Lung (tissue), 12 donors: ENCODE results near the gene CARD18. TPM values are rescaled to one million over a fixed set of nuclear protein-coding genes. Genes with fewer than 3 reads are reported as not detected.

Source experiments
- ATAC-seq: fragments of 200-7000 bp; cut with Tn5 transposase; one replicate; pipeline ENCODE4 v1.9.1; 2020; ENCODE audit warnings: moderate number of reproducible peaks; ENCODE audit not compliant: insufficient read depth, low FRiP score
- DNase-seq, 3 donors: peaks; one replicate each; pipeline ENCODE4 v3.0.0-alpha.2; 2013 to 2017
- H3K27ac ChIP-seq, 2 donors: one replicate each; pipeline ENCODE4 v1.5.1; 2013; ENCODE audit warnings: mild to moderate bottlenecking in 2 of 2, moderate library complexity in 2 of 2, control low read depth in 1 of 2, inconsistent platforms in 1 of 2, low read depth in 1 of 2, low read length in 1 of 2
- H3K27me3 ChIP-seq, 3 donors: one replicate each; pipeline ENCODE4 v1.5.1; 2013; ENCODE audit warnings: low read length in 2 of 3; ENCODE audit not compliant: control insufficient read depth in 3 of 3, insufficient read depth in 3 of 3
- H3K36me3 ChIP-seq, 4 donors: one replicate each; pipeline ENCODE4 v1.5.1; 2013; ENCODE audit warnings: low read length in 4 of 4, mild to moderate bottlenecking in 1 of 4, moderate library complexity in 1 of 4; ENCODE audit not compliant: control insufficient read depth in 4 of 4, insufficient read depth in 4 of 4
- H3K4me1 ChIP-seq, 5 donors: one replicate each; pipeline ENCODE4 v1.5.1; 2013; ENCODE audit warnings: low read length in 5 of 5, mild to moderate bottlenecking in 2 of 5, moderate library complexity in 1 of 5; ENCODE audit not compliant: control insufficient read depth in 5 of 5, insufficient read depth in 5 of 5
- H3K4me3 ChIP-seq: one replicate; pipeline ENCODE4 v1.5.1; 2013; ENCODE audit warnings: mild to moderate bottlenecking, control low read depth, moderate library complexity
- H3K9ac ChIP-seq, 2 donors: one replicate each; pipeline ENCODE4 v1.5.1; 2013; ENCODE audit warnings: low read length in 2 of 2, control low read depth in 1 of 2; ENCODE audit not compliant: insufficient read depth in 1 of 2
- H3K9me3 ChIP-seq, 4 donors: one replicate each; pipeline ENCODE4 v1.5.1; 2013; ENCODE audit warnings: low read length in 3 of 4, mild to moderate bottlenecking in 1 of 4, moderate library complexity in 1 of 4; ENCODE audit not compliant: control insufficient read depth in 4 of 4, insufficient read depth in 3 of 4
- CTCF ChIP-seq: IDR thresholded peaks from 2 replicates; pipeline ENCODE4 v1.5.1; 2012; ENCODE audit warnings: mild to moderate bottlenecking; ENCODE audit errors: control extremely low read depth, extremely low read depth
- WGBS, 2 donors: extraction: QIAGEN DNeasy Blood & Tissue Kit; methylation state at CpG; one replicate each; pipeline ENCODE4 v1.1.7; 2013; 5-methylcytosine and 5-hydroxymethylcytosine counted together
- polyA plus RNA-seq, 2 donors: library from polyadenylated mRNA; stranded (reverse); fragments of 200-250 nt; gene quantifications; one replicate each; pipeline ENCODE4 v1.2.1, GENCODE V29; 2013
- total RNA-seq, 2 donors: library from RNA; depleted of rRNA in 1 of 2; stranded (reverse); fragments of >200 nt in 1 of 2; gene quantifications; one replicate each; pipeline ENCODE4 v1.2.1, GENCODE V29; 2014 to 2021
- donor health status: control.
- donor health status: control.
- donor health status: Bipolar disorder and iron deficiency.
- donor health status: healthy.
- donor health status: DM: yes; HTN: yes; CAD: no.

Gene CARD18
- total and polyA plus RNA-seq, 4 donors: not detected

- Histone ChIP-seq H3K4me3 (no peak overlapping the region), H3K27me3 (no peaks in the 10 kb centered on the region), H3K9me3 (no peaks in the 10 kb centered on the region), H3K9ac (no peak overlapping the region), H3K27ac (no peak overlapping the region), H3K36me3 (no peaks in the 10 kb centered on the region), H3K4me1 (no peaks in the 10 kb centered on the region)
- 90 to 97% methylated on average over 12 to 13 of the region's 13 CpGs for WGBS, 2 donors
- TF ChIP-seq CTCF: no peak
- ATAC-seq: no peak
- no peak for DNase-seq
These were observed 28.2 kb downstream of the CARD18 start for GRCh38 chr11:105111145-105111944.

- no peak for TF ChIP-seq CTCF
- no peaks in the 10 kb centered on the region for H3K4me1 ChIP-seq
- no peak for DNase-seq
- no peaks in the 10 kb centered on the region for H3K27me3 ChIP-seq
- H3K36me3 ChIP-seq: no peaks in the 10 kb centered on the region
- no peak overlapping the region for H3K4me3 ChIP-seq
- H3K9me3 ChIP-seq: peaks cover 0 to 2% (median 0%) of the 10 kb centered on the region in 4 donors
- no peak for ATAC-seq
- 42 to 52% methylated on average over 2 of the region's 2 CpGs for WGBS, 2 donors
- no peak overlapping the region for H3K9ac ChIP-seq
- H3K27ac ChIP-seq: no peak overlapping the region
These were observed 28.9 kb downstream of the CARD18 start for GRCh38 chr11:105110688-105111030.

- no peaks in the 10 kb centered on the region for H3K4me1 ChIP-seq
- 26 to 29% methylated on average over 8 of the region's 8 CpGs for WGBS, 2 donors
- peak overlapping the region in 1 of 2 donors; percentile 21 for H3K27ac ChIP-seq
- no peak for ATAC-seq
- H3K4me3 ChIP-seq: no peak overlapping the region
- peak in 2 of 3 donors; percentile 25 to 60 for DNase-seq
- no peaks in the 10 kb centered on the region for H3K36me3 ChIP-seq
- no peaks in the 10 kb centered on the region for H3K27me3 ChIP-seq
- H3K9me3 ChIP-seq: peaks cover 0 to 2% (median 0%) of the 10 kb centered on the region in 4 donors
- no peak for TF ChIP-seq CTCF
- no peak overlapping the region for H3K9ac ChIP-seq
These were observed 29.5 kb downstream of the CARD18 start for GRCh38 chr11:105109855-105110687.
